ENCODE measurements around the gene TPP1.

Gene TPP1

GRCh38 chr11:6646918-6647679 lies 27.9 kb upstream of the TPP1 start:
- H3K27me3 ChIP-seq (ENCODE audit: control insufficient read depth, insufficient read depth, low read length) = no peaks in the 10 kb centered on the region

GRCh38 chr11:6646576-6646917 lies 27.3 kb upstream of the TPP1 start:
- Histone ChIP-seq H3K9ac (ENCODE audit: low read depth, low read length) (no peak overlapping the region), H3K36me3 (ENCODE audit: control insufficient read depth, insufficient read depth, low read length) (no peaks in the 10 kb centered on the region), H3K4me1 (ENCODE audit: control insufficient read depth, insufficient read depth, low read length) (peaks cover 15% of the 10 kb centered on the region), H3K9me3 (ENCODE audit: control insufficient read depth, insufficient read depth, low read length) (no peaks in the 10 kb centered on the region), H3K27me3 (ENCODE audit: control insufficient read depth, insufficient read depth, low read length) (no peaks in the 10 kb centered on the region), H3K27ac (ENCODE audit: low read depth, low read length) (no peak overlapping the region), H3K4me3 (ENCODE audit: low read depth, low read length) (no peak overlapping the region)

More at GRCh38 chr11:6646918-6647679, 27.9 kb upstream of the TPP1 start:
- no peaks in the 10 kb centered on the region for H3K9me3 ChIP-seq (ENCODE audit: control insufficient read depth, insufficient read depth, low read length)
- no peak overlapping the region for H3K4me3 ChIP-seq (ENCODE audit: low read depth, low read length)
- no peak overlapping the region for H3K9ac ChIP-seq (ENCODE audit: low read depth, low read length)
- H3K4me1 ChIP-seq (ENCODE audit: control insufficient read depth, insufficient read depth, low read length) = peaks cover 15% of the 10 kb centered on the region
- H3K36me3 ChIP-seq (ENCODE audit: control insufficient read depth, insufficient read depth, low read length) = no peaks in the 10 kb centered on the region
- H3K27ac ChIP-seq (ENCODE audit: low read depth, low read length) = no peak overlapping the region

GRCh38 chr11:6646071-6646470 lies 26.8 kb upstream of the TPP1 start:
- peaks cover 15% of the 10 kb centered on the region for H3K4me1 ChIP-seq (ENCODE audit: control insufficient read depth, insufficient read depth, low read length)
- H3K4me3 ChIP-seq (ENCODE audit: low read depth, low read length) = no peak overlapping the region
- no peaks in the 10 kb centered on the region for H3K9me3 ChIP-seq (ENCODE audit: control insufficient read depth, insufficient read depth, low read length)
- no peak overlapping the region for H3K9ac ChIP-seq (ENCODE audit: low read depth, low read length)
- no peaks in the 10 kb centered on the region for H3K36me3 ChIP-seq (ENCODE audit: control insufficient read depth, insufficient read depth, low read length)
- no peaks in the 10 kb centered on the region for H3K27me3 ChIP-seq (ENCODE audit: control insufficient read depth, insufficient read depth, low read length)
- no peak overlapping the region for H3K27ac ChIP-seq (ENCODE audit: low read depth, low read length)

DNA sequence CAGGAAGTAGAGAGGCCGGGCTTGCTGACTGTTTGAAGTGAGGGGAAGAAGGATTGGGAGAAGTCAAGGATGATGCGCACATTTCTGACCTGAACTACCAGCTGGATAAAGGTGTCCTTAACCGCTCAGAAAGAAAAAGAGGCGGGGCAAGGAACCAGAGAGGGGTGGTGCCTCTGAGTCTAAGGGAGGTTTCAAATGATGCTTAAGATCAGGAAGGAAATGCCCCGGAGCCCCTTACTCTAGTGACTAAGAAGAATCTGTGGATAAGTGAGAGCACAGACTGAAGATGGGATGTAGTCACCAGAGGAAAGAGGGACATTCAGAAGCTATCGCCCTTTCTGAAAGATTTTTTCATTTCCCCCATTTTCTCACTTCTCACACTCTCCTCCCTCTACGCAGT lies 23.7 kb upstream of the TPP1 start:
- Histone ChIP-seq H3K27me3 (ENCODE audit: control insufficient read depth, insufficient read depth, low read length) (no peaks in the 10 kb centered on the region), H3K27ac (ENCODE audit: low read depth, low read length) (no peak overlapping the region), H3K4me1 (ENCODE audit: control insufficient read depth, insufficient read depth, low read length) (peaks cover 15% of the 10 kb centered on the region), H3K4me3 (ENCODE audit: low read depth, low read length) (no peak overlapping the region), H3K9ac (ENCODE audit: low read depth, low read length) (no peak overlapping the region), H3K36me3 (ENCODE audit: control insufficient read depth, insufficient read depth, low read length) (peaks cover 11% of the 10 kb centered on the region; the same call in 1 of the 2 replicates), H3K9me3 (ENCODE audit: control insufficient read depth, insufficient read depth, low read length) (no peaks in the 10 kb centered on the region)

DNA sequence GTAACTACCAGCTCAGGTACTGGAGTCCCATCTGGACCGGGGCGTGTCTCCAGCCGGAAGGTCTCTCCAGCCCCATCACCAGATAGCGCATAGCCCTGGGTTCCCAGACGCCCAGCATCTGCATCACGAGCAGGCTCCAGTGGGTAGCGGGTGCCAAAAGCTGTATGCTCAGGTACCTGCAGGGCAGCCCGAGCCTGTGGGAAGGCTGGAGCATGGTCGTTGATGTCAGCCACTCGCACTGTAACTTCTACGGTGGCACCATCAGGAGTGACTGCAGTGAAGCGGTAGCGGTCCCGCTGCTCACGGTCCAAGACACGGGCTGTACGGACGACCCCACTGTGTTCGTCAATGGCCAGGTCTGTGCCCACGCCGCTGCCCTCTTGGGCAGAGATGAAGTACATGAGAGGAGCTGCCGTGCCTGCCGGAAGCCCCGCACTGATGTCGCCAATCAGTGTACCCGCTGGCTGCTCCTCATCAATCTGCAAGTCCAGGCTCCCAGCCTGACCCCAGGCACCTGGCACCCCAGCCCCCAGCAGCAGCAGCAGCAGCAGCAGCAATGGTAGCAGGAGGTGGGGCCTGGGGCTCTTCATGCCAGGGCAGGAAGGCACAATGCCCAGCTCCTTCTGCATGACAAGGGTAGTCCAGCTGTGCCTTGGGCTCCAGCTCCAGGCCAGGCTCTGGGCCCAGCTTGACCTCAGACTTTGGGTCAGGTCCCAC lies 21.9 kb upstream of the TPP1 start:
- Histone ChIP-seq H3K9ac (ENCODE audit: low read depth, low read length) (no peak overlapping the region), H3K27me3 (ENCODE audit: control insufficient read depth, insufficient read depth, low read length) (no peaks in the 10 kb centered on the region), H3K4me3 (ENCODE audit: low read depth, low read length) (no peak overlapping the region), H3K27ac (ENCODE audit: low read depth, low read length) (no peak overlapping the region), H3K4me1 (ENCODE audit: control insufficient read depth, insufficient read depth, low read length) (no peaks in the 10 kb centered on the region), H3K36me3 (ENCODE audit: control insufficient read depth, insufficient read depth, low read length) (peaks cover 11% of the 10 kb centered on the region; the same call in 1 of the 2 replicates), H3K9me3 (ENCODE audit: control insufficient read depth, insufficient read depth, low read length) (no peaks in the 10 kb centered on the region)

- Histone ChIP-seq H3K9me3 (ENCODE audit: control insufficient read depth, insufficient read depth, low read length) (no peaks in the 10 kb centered on the region), H3K36me3 (ENCODE audit: control insufficient read depth, insufficient read depth, low read length) (peaks cover 11% of the 10 kb centered on the region; the same call in 1 of the 2 replicates), H3K9ac (ENCODE audit: low read depth, low read length) (no peak overlapping the region), H3K4me3 (ENCODE audit: low read depth, low read length) (no peak overlapping the region), H3K27ac (ENCODE audit: low read depth, low read length) (no peak overlapping the region), H3K27me3 (ENCODE audit: control insufficient read depth, insufficient read depth, low read length) (no peaks in the 10 kb centered on the region), H3K4me1 (ENCODE audit: control insufficient read depth, insufficient read depth, low read length) (no peaks in the 10 kb centered on the region)
Measured at GRCh38 chr11:6640036-6640984, 21.1 kb upstream of the TPP1 start.

DNA sequence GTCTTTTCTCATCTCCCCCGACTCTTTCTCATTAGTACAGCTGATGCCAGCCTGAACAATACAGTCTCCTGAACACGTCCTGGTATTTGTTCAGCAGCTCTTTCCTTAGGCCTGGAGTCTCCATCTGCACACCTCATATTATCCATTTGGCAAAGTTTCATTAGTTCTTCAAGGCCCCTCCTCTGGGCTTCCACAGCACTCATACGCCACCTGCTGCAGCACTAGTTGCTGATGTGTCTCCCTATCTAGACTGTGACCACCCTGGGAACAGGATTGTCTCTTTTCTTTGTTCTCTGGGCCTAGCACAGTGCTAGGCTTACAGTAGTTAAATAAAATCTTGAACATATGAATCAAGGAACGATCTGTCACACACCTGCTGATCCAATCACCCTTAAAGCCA lies 19.2 kb upstream of the TPP1 start:
- no peak overlapping the region for H3K4me3 ChIP-seq (ENCODE audit: low read depth, low read length)
- H3K27ac ChIP-seq (ENCODE audit: low read depth, low read length) = no peak overlapping the region
- no peaks in the 10 kb centered on the region for H3K27me3 ChIP-seq (ENCODE audit: control insufficient read depth, insufficient read depth, low read length)
- H3K4me1 ChIP-seq (ENCODE audit: control insufficient read depth, insufficient read depth, low read length) = no peaks in the 10 kb centered on the region
- peaks cover 11% of the 10 kb centered on the region; the same call in 1 of the 2 replicates for H3K36me3 ChIP-seq (ENCODE audit: control insufficient read depth, insufficient read depth, low read length)
- H3K9me3 ChIP-seq (ENCODE audit: control insufficient read depth, insufficient read depth, low read length) = no peaks in the 10 kb centered on the region
- H3K9ac ChIP-seq (ENCODE audit: low read depth, low read length) = no peak overlapping the region

DNA sequence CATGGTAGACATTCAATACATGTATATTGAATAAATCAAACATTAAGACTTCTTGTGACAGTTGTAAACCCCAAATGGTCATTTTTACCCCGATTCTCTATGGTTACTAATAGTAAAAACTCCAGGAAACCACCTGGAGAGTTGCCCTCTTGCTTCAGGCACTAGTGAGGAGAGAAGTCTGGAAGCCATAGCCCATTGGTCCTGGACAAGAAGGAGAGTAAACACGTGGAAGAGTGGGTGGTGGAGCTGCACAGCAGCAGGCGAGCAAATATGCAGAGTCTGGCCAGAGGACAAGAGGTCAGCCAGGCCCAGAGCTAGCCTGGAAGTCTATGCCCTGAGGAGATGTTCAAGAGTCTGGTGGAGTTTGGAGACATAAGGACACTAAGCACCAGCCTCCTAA lies 18.6 kb upstream of the TPP1 start:
- Histone ChIP-seq H3K9ac (ENCODE audit: low read depth, low read length) (no peak overlapping the region), H3K27me3 (ENCODE audit: control insufficient read depth, insufficient read depth, low read length) (no peaks in the 10 kb centered on the region), H3K36me3 (ENCODE audit: control insufficient read depth, insufficient read depth, low read length) (peaks cover 11% of the 10 kb centered on the region; the same call in 1 of the 2 replicates), H3K4me1 (ENCODE audit: control insufficient read depth, insufficient read depth, low read length) (no peaks in the 10 kb centered on the region), H3K27ac (ENCODE audit: low read depth, low read length) (no peak overlapping the region), H3K4me3 (ENCODE audit: low read depth, low read length) (no peak overlapping the region), H3K9me3 (ENCODE audit: control insufficient read depth, insufficient read depth, low read length) (no peaks in the 10 kb centered on the region)

- Histone ChIP-seq H3K9ac (ENCODE audit: low read depth, low read length) (no peak overlapping the region), H3K27me3 (ENCODE audit: control insufficient read depth, insufficient read depth, low read length) (peaks cover 5% of the 10 kb centered on the region), H3K9me3 (ENCODE audit: control insufficient read depth, insufficient read depth, low read length) (no peaks in the 10 kb centered on the region), H3K27ac (ENCODE audit: low read depth, low read length) (no peak overlapping the region), H3K4me1 (ENCODE audit: control insufficient read depth, insufficient read depth, low read length) (no peaks in the 10 kb centered on the region), H3K4me3 (ENCODE audit: low read depth, low read length) (no peak overlapping the region), H3K36me3 (ENCODE audit: control insufficient read depth, insufficient read depth, low read length) (peaks cover 11% of the 10 kb centered on the region; the same call in 1 of the 2 replicates)
Measured at GRCh38 chr11:6636480-6636879, 17.3 kb upstream of the TPP1 start.

DNA sequence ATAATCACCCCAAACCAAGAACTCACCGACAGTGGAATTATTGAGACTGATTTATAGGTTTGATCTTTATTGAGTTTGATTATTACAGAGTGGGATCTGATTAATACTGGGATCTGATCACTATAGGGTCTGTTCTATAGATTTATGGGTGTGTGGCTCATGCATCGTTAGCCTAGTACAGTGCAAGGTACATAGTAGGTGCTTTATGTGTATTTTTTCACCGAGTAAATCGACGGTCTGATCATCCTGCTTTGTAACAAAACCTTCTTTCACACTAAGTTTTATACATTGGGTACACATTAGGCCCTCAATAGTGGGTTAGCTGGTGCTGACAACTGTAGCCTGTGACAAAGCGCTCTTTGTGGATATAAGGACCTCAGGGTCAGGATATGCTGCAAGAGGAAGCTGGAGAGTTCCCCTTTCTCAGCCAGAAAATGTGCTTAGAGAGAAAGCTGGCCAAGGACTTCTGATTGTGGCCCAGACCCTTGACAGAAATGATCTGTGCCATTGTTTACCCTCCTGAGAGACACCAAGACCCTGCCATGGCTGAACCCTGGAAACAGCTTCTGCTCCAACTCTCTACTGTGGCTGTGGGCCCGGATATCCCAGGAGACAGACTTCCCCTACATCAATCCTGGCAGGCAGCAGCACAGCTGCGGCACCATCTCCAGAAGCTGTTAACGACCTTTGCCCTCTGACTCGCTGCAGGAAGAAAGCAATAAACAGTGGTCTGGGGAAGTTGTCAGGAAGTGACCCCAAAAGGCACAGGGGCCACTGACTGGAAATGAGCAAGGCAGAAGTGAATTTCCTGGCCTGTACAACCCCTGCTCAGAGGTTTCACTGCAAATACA lies 16.1 kb upstream of the TPP1 start:
- Histone ChIP-seq H3K4me1 (ENCODE audit: control insufficient read depth, insufficient read depth, low read length) (no peaks in the 10 kb centered on the region), H3K4me3 (ENCODE audit: low read depth, low read length) (no peak overlapping the region), H3K36me3 (ENCODE audit: control insufficient read depth, insufficient read depth, low read length) (peaks cover 7% of the 10 kb centered on the region; the same call in 1 of the 2 replicates), H3K27ac (ENCODE audit: low read depth, low read length) (no peak overlapping the region), H3K27me3 (ENCODE audit: control insufficient read depth, insufficient read depth, low read length) (peaks cover 17% of the 10 kb centered on the region), H3K9ac (ENCODE audit: low read depth, low read length) (no peak overlapping the region), H3K9me3 (ENCODE audit: control insufficient read depth, insufficient read depth, low read length) (no peaks in the 10 kb centered on the region)
